Measurements from ENCODE around the gene SH3RF2.

DNA sequence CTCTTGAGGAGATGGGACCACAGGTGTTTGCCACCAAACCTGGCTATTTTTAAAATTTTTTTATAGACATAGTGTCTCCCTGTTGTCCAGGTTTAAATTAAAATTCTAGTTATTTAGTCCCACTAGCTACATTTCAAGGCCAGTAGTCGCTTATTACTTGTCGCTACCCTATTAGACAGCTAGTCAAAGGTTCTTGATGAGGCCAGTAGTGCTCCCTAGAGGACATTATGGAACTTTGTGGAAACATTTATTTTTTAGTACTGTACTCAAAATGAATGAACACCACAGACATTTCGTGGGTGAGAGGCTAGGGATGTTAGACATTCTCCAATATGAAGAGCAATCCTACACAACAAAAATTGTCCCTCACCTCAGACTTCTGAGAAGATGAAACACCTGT, 49.2 kb upstream of the SH3RF2 start:
- TF ChIP-seq POLR2AphosphoS5 (IDR thresholded peaks at IDR 0.05; ENCODE audit: low read depth, low read length) = no peak
- TF ChIP-seq, protein P1, sequence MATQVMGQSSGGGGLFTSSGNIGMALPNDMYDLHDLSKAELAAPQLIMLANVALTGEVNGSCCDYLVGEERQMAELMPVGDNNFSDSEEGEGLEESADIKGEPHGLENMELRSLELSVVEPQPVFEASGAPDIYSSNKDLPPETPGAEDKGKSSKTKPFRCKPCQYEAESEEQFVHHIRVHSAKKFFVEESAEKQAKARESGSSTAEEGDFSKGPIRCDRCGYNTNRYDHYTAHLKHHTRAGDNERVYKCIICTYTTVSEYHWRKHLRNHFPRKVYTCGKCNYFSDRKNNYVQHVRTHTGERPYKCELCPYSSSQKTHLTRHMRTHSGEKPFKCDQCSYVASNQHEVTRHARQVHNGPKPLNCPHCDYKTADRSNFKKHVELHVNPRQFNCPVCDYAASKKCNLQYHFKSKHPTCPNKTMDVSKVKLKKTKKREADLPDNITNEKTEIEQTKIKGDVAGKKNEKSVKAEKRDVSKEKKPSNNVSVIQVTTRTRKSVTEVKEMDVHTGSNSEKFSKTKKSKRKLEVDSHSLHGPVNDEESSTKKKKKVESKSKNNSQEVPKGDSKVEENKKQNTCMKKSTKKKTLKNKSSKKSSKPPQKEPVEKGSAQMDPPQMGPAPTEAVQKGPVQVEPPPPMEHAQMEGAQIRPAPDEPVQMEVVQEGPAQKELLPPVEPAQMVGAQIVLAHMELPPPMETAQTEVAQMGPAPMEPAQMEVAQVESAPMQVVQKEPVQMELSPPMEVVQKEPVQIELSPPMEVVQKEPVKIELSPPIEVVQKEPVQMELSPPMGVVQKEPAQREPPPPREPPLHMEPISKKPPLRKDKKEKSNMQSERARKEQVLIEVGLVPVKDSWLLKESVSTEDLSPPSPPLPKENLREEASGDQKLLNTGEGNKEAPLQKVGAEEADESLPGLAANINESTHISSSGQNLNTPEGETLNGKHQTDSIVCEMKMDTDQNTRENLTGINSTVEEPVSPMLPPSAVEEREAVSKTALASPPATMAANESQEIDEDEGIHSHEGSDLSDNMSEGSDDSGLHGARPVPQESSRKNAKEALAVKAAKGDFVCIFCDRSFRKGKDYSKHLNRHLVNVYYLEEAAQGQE (IDR thresholded peaks at IDR 0.05; ENCODE audit: insufficient read depth in 1 of 2, low read depth in 2 of 2, low read length in 2 of 2) = no peak
- TF ChIP-seq TAF1 (IDR thresholded peaks at IDR 0.05; ENCODE audit: borderline replicate concordance, insufficient read depth, low read length) = no peak
